ENCODE data around the gene IFT52. TPM values are rescaled to one million over a fixed set of nuclear protein-coding genes. Genes with fewer than 3 reads are reported as not detected.

Gene IFT52
- 20.4 TPM for total RNA-seq
- long read RNA-seq, transcript IFT52-201 (14 exons, 1,757 nt), result major isoform, 15 of 33 reads
- long read RNA-seq, transcript IFT52-202 (14 exons, 1,599 nt), result minor isoform, 12 of 33 reads
- long read RNA-seq, partial matches to known transcripts, result 0 of 33 reads
- long read RNA-seq, other reads (novel, unspliced or antisense), result 6 of 33 reads

GRCh38 chr20:43590392-43591303 lies at the start of gene IFT52:
Gene IFT52 (plus strand): TSS chr20:43590937. CDS start chr20:43594699, 3,762 bp downstream.
- ATAC-seq (peak; percentile 99), DNase-seq (peak; percentile 96)
- peaks cover 12% of the 10 kb centered on the region for H3K36me3 ChIP-seq
- intact Hi-C loops (cut with DNase I), result no loop called here
- H3K4me1 ChIP-seq, result peaks cover 12% of the 10 kb centered on the region
- no peaks in the 10 kb centered on the region for H3K9me3 ChIP-seq
- H3K27ac ChIP-seq, result peak within 1 kb of the TSS; percentile 90
- peak within 1 kb of the TSS; percentile 73 for H3K4me3 ChIP-seq
- no peaks in the 10 kb centered on the region for H3K27me3 ChIP-seq
- TF ChIP-seq CTCF (IDR thresholded peaks at IDR 0.05), result no peak

GRCh38 chr20:43541214-43541613 lies 49.5 kb upstream of the IFT52 start:
- Histone ChIP-seq H3K27ac (no peak overlapping the region), H3K4me3 (no peak overlapping the region), H3K9me3 (no peaks in the 10 kb centered on the region), H3K4me1 (no peaks in the 10 kb centered on the region), H3K27me3 (no peaks in the 10 kb centered on the region), H3K36me3 (no peaks in the 10 kb centered on the region)
- ATAC-seq (no peak), DNase-seq (no peak)
- intact Hi-C loops (cut with DNase I), result no loop called here
- TF ChIP-seq CTCF (IDR thresholded peaks at IDR 0.05), result no peak

- no peak overlapping the region for H3K4me3 ChIP-seq
- DNase-seq (peak; percentile 16), ATAC-seq (no peak)
- H3K36me3 ChIP-seq, result no peaks in the 10 kb centered on the region
- no peak for TF ChIP-seq CTCF (IDR thresholded peaks at IDR 0.05)
- H3K4me1 ChIP-seq, result no peaks in the 10 kb centered on the region
- H3K9me3 ChIP-seq, result no peaks in the 10 kb centered on the region
- H3K27me3 ChIP-seq, result no peaks in the 10 kb centered on the region
- no peak overlapping the region for H3K27ac ChIP-seq
- intact Hi-C loops (cut with DNase I), result no loop called here
Measured at GRCh38 chr20:43542161-43542560, 48.6 kb upstream of the IFT52 start.

GRCh38 chr20:43542674-43543073 lies 48.1 kb upstream of the IFT52 start:
- Histone ChIP-seq H3K27me3 (no peaks in the 10 kb centered on the region), H3K4me3 (no peak overlapping the region), H3K27ac (no peak overlapping the region), H3K9me3 (no peaks in the 10 kb centered on the region), H3K36me3 (no peaks in the 10 kb centered on the region), H3K4me1 (no peaks in the 10 kb centered on the region)
- no peak for TF ChIP-seq CTCF (IDR thresholded peaks at IDR 0.05)
- ATAC-seq (no peak), DNase-seq (no peak)
- intact Hi-C loops (cut with DNase I), result no loop called here

GRCh38 chr20:43543138-43543537 lies 47.6 kb upstream of the IFT52 start:
- H3K4me1 ChIP-seq, result no peaks in the 10 kb centered on the region
- intact Hi-C loops (cut with DNase I), result no loop called here
- H3K27me3 ChIP-seq, result no peaks in the 10 kb centered on the region
- no peak for TF ChIP-seq CTCF (IDR thresholded peaks at IDR 0.05)
- no peaks in the 10 kb centered on the region for H3K9me3 ChIP-seq
- no peak overlapping the region for H3K27ac ChIP-seq
- no peaks in the 10 kb centered on the region for H3K36me3 ChIP-seq
- H3K4me3 ChIP-seq, result no peak overlapping the region
- ATAC-seq (no peak), DNase-seq (peak; percentile 27)
